Testis (tissue), 3 donors: ENCODE measurements around the gene ROBO1. TPM values are rescaled to one million over a fixed set of nuclear protein-coding genes. Genes with fewer than 3 reads are reported as not detected.
"Not testable (repeated sequence)": the region's sequence is repeated elsewhere in the genome, so short reads cannot be mapped to it uniquely, and the experiment has no call there.

Source experiments
- DNase-seq: peaks from one replicate; pipeline ENCODE4 v3.0.0-alpha.2; 2019
- H3K27ac ChIP-seq, 2 donors: fragments of 200-600 bp; sonication (generic); one replicate each; pipeline ENCODE4 v1.5.1; 2019
- H3K27me3 ChIP-seq: fragments of 200-600 bp; sonication (generic); one replicate; pipeline ENCODE4 v1.5.1; 2019
- H3K36me3 ChIP-seq: fragments of 200-600 bp; sonication (generic); one replicate; pipeline ENCODE4 v1.5.1; 2017; ENCODE audit warnings: low read depth; ENCODE audit errors: missing control alignments
- H3K4me1 ChIP-seq: fragments of 200-600 bp; sonication (generic); one replicate; pipeline ENCODE4 v1.5.1; 2019
- H3K4me3 ChIP-seq, 2 donors: fragments of 200-600 bp; sonication (generic); one replicate each; pipeline ENCODE4 v1.5.1; 2017 to 2019
- H3K9me3 ChIP-seq: fragments of 200-600 bp; sonication (generic); one replicate; pipeline ENCODE4 v1.5.1; 2017
- CTCF ChIP-seq, 3 experiments: fragments of 450-650 bp in 2 of 3; fragments of 200-600 bp in 1 of 3; sonication (generic) in 1 of 3; IDR thresholded peaks; one replicate each; pipeline ENCODE4 v1.5.1; 2016 to 2019; ENCODE audit warnings: antibody characterized with exemption in 3 of 3, mild to moderate bottlenecking in 2 of 3, moderate library complexity in 1 of 3
- POLR2A ChIP-seq: fragments of 450-650 bp; IDR thresholded peaks from one replicate; pipeline ENCODE4 v1.6.1; 2017; ENCODE audit warnings: antibody characterized with exemption, mild to moderate bottlenecking, moderate library complexity
- WGBS, 2 donors: methylation state at CpG; one replicate each; pipeline ENCODE4 v1.1.5; 2018; 5-methylcytosine and 5-hydroxymethylcytosine counted together
- intact Hi-C: fragments of 100-400 bp; cut with DNase I; formaldehyde crosslinking; loops from one replicate; pipeline ENCODE4 v1.15.1; 2023; ENCODE audit warnings: low total_unique reads
- polyA plus RNA-seq: library from polyadenylated mRNA; stranded (reverse); fragments of 350-450 nt; fragmentation: Illumina TruSeq; extraction: RNeasy Lipid Tissue Mini Kit (QIAGEN cat#74804); gene quantifications from one replicate; pipeline ENCODE4 v1.2.3, GENCODE V29; 2014; ENCODE audit warnings: low read depth, low replicate concordance; ENCODE audit not compliant: insufficient read depth
- total RNA-seq, 2 donors: library from RNA; depleted of rRNA; stranded (reverse); fragments of >200 nt; gene quantifications; one replicate each; pipeline ENCODE4 v1.2.3, GENCODE V29; 2016

The ROBO1 gene
- total and polyA plus RNA-seq, 3 donors from 2014 or later, result 39.4 to 45.1 (median 42.6) TPM

- TF ChIP-seq POLR2A (no peak), CTCF (IDR thresholded peaks at IDR 0.05) (no peak)
- Histone ChIP-seq H3K9me3 (no peaks in the 10 kb centered on the region), H3K27ac (no peak overlapping the region), H3K4me1 (no peaks in the 10 kb centered on the region), H3K4me3 (no peak overlapping the region), H3K36me3 (no peaks in the 10 kb centered on the region), H3K27me3 (no peaks in the 10 kb centered on the region)
- DNase-seq, result no peak
- intact Hi-C loops, result no loop called here
- 76% methylated on average over 1 of the region's 1 CpG; no CpG with 5 or more reads in 1 of the 2 donors for WGBS, 2 donors
Measured at GRCh38 chr3:78729946-78730345, 1037.9 kb downstream of the ROBO1 start.

GRCh38 chr3:78728406-78729145 is 1039.2 kb downstream of the ROBO1 start:
- no peaks in the 10 kb centered on the region for H3K27me3 ChIP-seq
- H3K36me3 ChIP-seq, result no peaks in the 10 kb centered on the region
- TF ChIP-seq CTCF (IDR thresholded peaks at IDR 0.05), result no peak
- no peak for TF ChIP-seq POLR2A
- no peak overlapping the region for H3K27ac ChIP-seq
- H3K4me1 ChIP-seq, result no peaks in the 10 kb centered on the region
- intact Hi-C loops, result no loop called here
- H3K4me3 ChIP-seq, result no peak overlapping the region
- peak; percentile 84 for DNase-seq
- no peaks in the 10 kb centered on the region for H3K9me3 ChIP-seq
- 53 to 56% methylated on average over 5 of the region's 5 CpGs for WGBS, 2 donors

- no peaks in the 10 kb centered on the region for H3K36me3 ChIP-seq
- DNase-seq, result no peak
- no peaks in the 10 kb centered on the region for H3K4me1 ChIP-seq
- intact Hi-C loops, result no loop called here
- H3K9me3 ChIP-seq, result no peaks in the 10 kb centered on the region
- H3K4me3 ChIP-seq, result no peak overlapping the region
- WGBS, 2 donors, result 80 to 81% methylated on average over 3 of the region's 3 CpGs
- no peak for TF ChIP-seq POLR2A
- TF ChIP-seq CTCF (IDR thresholded peaks at IDR 0.05), result no peak
- no peaks in the 10 kb centered on the region for H3K27me3 ChIP-seq
- H3K27ac ChIP-seq, result no peak overlapping the region
Measured at GRCh38 chr3:78726545-78726944, 1041.3 kb downstream of the ROBO1 start.

GRCh38 chr3:78725703-78726246 is 1042.0 kb downstream of the ROBO1 start:
- DNase-seq, result no peak
- Histone ChIP-seq H3K36me3 (no peaks in the 10 kb centered on the region), H3K4me1 (no peaks in the 10 kb centered on the region), H3K9me3 (no peaks in the 10 kb centered on the region), H3K27me3 (no peaks in the 10 kb centered on the region), H3K27ac (no peak overlapping the region), H3K4me3 (no peak overlapping the region)
- TF ChIP-seq CTCF (IDR thresholded peaks at IDR 0.05) (no peak), POLR2A (no peak)
- WGBS, 2 donors, result 72 to 80% methylated on average over 2 of the region's 2 CpGs
- intact Hi-C loops, result no loop called here

GRCh38 chr3:78724859-78725258 is 1042.9 kb downstream of the ROBO1 start:
- no peak overlapping the region for H3K4me3 ChIP-seq
- H3K27me3 ChIP-seq, result no peaks in the 10 kb centered on the region
- H3K4me1 ChIP-seq, result no peaks in the 10 kb centered on the region
- DNase-seq, result no peak
- no peak overlapping the region for H3K27ac ChIP-seq
- H3K9me3 ChIP-seq, result no peaks in the 10 kb centered on the region
- H3K36me3 ChIP-seq, result no peaks in the 10 kb centered on the region
- TF ChIP-seq POLR2A (no peak), CTCF (IDR thresholded peaks at IDR 0.05) (no peak)
- 68 to 75% methylated on average over 4 of the region's 4 CpGs for WGBS, 2 donors
- intact Hi-C loops, result no loop called here

GRCh38 chr3:78724364-78724763 is 1043.4 kb downstream of the ROBO1 start:
- H3K36me3 ChIP-seq, H3K4me3 ChIP-seq, H3K27ac ChIP-seq, H3K27me3 ChIP-seq, DNase-seq, H3K9me3 ChIP-seq, H3K4me1 ChIP-seq, intact Hi-C loops: not testable (repeated sequence)
- 93 to 97% methylated on average over 5 of the region's 5 CpGs for WGBS, 2 donors
